HepG2 (cell line): ENCODE results near the gene HCRT. TPM values are rescaled to one million over a fixed set of nuclear protein-coding genes. Genes with fewer than 3 reads are reported as not detected.

Experiments used
- EZH2 ChIP-seq: conservative IDR thresholded peaks from 2 replicates; pipeline ENCODE4 v1.6.1; 2012; ENCODE audit warnings: mild to moderate bottlenecking, low read depth, low read length, moderate library complexity
- MBD4 ChIP-seq: IDR thresholded peaks from 2 replicates; pipeline ENCODE4 v1.6.1; 2012; ENCODE audit warnings: low read length, inconsistent platforms, borderline replicate concordance
- MTF2 ChIP-seq: sonication (generic); formaldehyde crosslinking; IDR thresholded peaks from 2 replicates; pipeline ENCODE4 v1.5.0; 2020; ENCODE audit warnings: missing genetic modification reagents, borderline replicate concordance
- MZF1 ChIP-seq: sonication (generic); formaldehyde crosslinking; IDR thresholded peaks from 2 replicates; pipeline ENCODE4 v1.8.1; 2023; ENCODE audit warnings: mild to moderate bottlenecking, missing genetic modification reagents, borderline replicate concordance
- PTBP1 ChIP-seq: fragments of 200-400 bp; formaldehyde crosslinking; IDR thresholded peaks from 2 replicates; pipeline ENCODE4 v1.6.1; 2018; ENCODE audit warnings: low read length, low read depth; ENCODE audit not compliant: poor library complexity, severe bottlenecking
- RBAK ChIP-seq: sonication (generic); formaldehyde crosslinking; IDR thresholded peaks from 2 replicates; pipeline ENCODE4 v1.5.1; 2020; ENCODE audit warnings: mild to moderate bottlenecking, missing genetic modification reagents
- RFX5 ChIP-seq: IDR thresholded peaks from 2 replicates; pipeline ENCODE4 v1.6.1; 2011; ENCODE audit warnings: low read depth, low read length, improper control_type of control experiment
- ZNF205 ChIP-seq: IDR thresholded peaks from 2 replicates; pipeline ENCODE4 v1.6.1; 2018; ENCODE audit warnings: missing biosample characterization, missing genetic modification reagents
- ZSCAN9 ChIP-seq: IDR thresholded peaks from 2 replicates; pipeline ENCODE4 v1.6.1; 2016; ENCODE audit warnings: borderline replicate concordance
- polyA plus RNA-seq, 8 experiments: library from polyadenylated mRNA; depleted of rRNA in 3 of 8; stranded (reverse) in 7 of 8; unstranded in 1 of 8; fragments of >200 nt; fragmentation: Illumina TruSeq in 4 of 8; extraction: Trizol in 4 of 8; gene quantifications; 2 replicates each; pipeline versions ENCODE4 v1.2.1 to v1.2.3, GENCODE V29; 2011 to 2016; ENCODE audit warnings: low read depth in 4 of 8, missing spikeins in 1 of 8, mixed read lengths in 1 of 8; ENCODE audit not compliant: insufficient read depth in 1 of 8
- total RNA-seq, 5 experiments: library from RNA; depleted of rRNA; stranded (reverse); fragments of >200 nt; fragmentation: Illumina TruSeq; extraction: Trizol; gene quantifications; 2 replicates each; pipeline ENCODE4 v1.2.3, GENCODE V29; 2016; ENCODE audit warnings: low read depth in 1 of 5
- TF ChIP-seq, protein P1 (sequence below): sonication (generic); formaldehyde crosslinking; IDR thresholded peaks from 2 replicates; pipeline ENCODE4 v1.4.0; 2020; ENCODE audit warnings: missing genetic modification reagents
- TF ChIP-seq, protein P2 (sequence below): sonication (generic); formaldehyde crosslinking; IDR thresholded peaks from 2 replicates; pipeline ENCODE4 v1.4.0; 2020; ENCODE audit warnings: missing genetic modification reagents, borderline replicate concordance
- TF ChIP-seq, protein P3 (sequence below): sonication (generic); formaldehyde crosslinking; IDR thresholded peaks from 2 replicates; pipeline ENCODE4 v1.5.0; 2020; ENCODE audit warnings: missing genetic modification reagents
- TF ChIP-seq, protein P4 (sequence below): IDR thresholded peaks from 2 replicates; pipeline ENCODE4 v1.6.1; 2016; ENCODE audit warnings: missing genetic modification reagents, missing compliant biosample characterization
- TF ChIP-seq, protein P5 (sequence below): sonication (generic); formaldehyde crosslinking; IDR thresholded peaks from 2 replicates; pipeline ENCODE4 v1.8.1; 2023; ENCODE audit warnings: mild to moderate bottlenecking, missing genetic modification reagents, borderline replicate concordance
- TF ChIP-seq, protein P6 (sequence below): sonication (generic); formaldehyde crosslinking; IDR thresholded peaks from 2 replicates; pipeline ENCODE4 v1.5.0; 2020; ENCODE audit warnings: mild to moderate bottlenecking, missing genetic modification reagents, borderline replicate concordance

HCRT gene
- total and polyA plus RNA-seq, 2 of the 13 experiments (the other 11 are each of a cell fraction or from before 2014, with no cell fraction given), result not detected

DNA sequence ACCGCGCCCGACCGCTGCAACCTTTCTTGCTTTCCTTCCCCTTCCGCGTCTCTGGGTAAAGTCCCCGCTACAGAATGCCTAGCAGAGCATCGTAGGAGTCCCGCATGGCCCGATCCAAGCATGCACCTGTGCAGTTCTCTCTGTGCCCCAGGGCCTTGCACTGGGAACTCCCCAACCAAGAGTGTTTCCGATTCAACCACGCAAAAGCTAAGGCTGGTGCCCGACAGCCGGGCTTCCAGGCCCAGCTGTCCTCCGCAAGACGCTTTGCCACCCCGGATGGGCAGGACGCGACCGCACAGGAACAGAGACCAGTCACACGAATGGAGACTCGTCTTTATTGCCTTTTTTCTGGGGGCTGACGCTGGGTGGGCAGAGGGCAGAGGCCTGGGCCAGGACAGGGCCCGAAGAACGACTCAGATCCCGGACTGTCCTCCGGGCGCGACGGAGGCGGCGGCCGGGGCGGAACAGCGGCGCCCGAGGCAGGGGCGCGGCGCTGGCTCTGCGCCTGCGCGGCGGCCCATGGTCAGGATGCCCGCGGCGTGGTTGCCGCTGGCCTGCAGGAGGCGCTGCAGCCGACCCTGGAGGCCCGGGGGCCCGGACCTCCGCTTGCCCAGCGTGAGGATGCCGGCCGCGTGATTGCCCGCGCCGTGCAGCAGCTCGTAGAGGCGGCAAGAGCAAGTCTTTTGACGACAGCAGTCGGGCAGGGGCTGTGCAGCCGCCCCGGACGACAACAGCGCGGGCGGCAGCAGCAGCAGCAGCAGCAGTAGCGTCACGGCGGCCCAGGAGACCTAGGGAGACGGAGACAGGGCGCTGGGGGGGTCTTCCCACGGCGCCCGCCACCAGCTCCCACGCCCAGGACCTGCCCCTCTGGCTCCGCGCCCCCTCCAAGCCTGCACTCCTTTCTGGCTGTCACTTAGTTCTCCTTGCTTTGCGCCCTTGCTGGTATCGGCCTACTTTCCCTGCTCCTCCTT, 1.2 kb downstream of the HCRT start (continued):
- TF ChIP-seq MTF2 (CRISPR knock-in tag) (no peak), MBD4 (no peak), RFX5 (no peak), RBAK (CRISPR knock-in tag) (peak; percentile 69; the same call in 1 of the 2 replicates), ZSCAN9 (CRISPR knock-in tag) (no peak), ZNF205 (CRISPR knock-in tag) (no peak), MZF1 (CRISPR knock-in tag) (peak; percentile 88; the same call in 1 of the 2 replicates), PTBP1 (no peak), EZH2 (no peak)
- TF ChIP-seq, protein P1, sequence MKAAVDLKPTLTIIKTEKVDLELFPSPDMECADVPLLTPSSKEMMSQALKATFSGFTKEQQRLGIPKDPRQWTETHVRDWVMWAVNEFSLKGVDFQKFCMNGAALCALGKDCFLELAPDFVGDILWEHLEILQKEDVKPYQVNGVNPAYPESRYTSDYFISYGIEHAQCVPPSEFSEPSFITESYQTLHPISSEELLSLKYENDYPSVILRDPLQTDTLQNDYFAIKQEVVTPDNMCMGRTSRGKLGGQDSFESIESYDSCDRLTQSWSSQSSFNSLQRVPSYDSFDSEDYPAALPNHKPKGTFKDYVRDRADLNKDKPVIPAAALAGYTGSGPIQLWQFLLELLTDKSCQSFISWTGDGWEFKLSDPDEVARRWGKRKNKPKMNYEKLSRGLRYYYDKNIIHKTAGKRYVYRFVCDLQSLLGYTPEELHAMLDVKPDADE, result peak; percentile 91; the same call in 1 of the 2 replicates
- TF ChIP-seq, protein P2, sequence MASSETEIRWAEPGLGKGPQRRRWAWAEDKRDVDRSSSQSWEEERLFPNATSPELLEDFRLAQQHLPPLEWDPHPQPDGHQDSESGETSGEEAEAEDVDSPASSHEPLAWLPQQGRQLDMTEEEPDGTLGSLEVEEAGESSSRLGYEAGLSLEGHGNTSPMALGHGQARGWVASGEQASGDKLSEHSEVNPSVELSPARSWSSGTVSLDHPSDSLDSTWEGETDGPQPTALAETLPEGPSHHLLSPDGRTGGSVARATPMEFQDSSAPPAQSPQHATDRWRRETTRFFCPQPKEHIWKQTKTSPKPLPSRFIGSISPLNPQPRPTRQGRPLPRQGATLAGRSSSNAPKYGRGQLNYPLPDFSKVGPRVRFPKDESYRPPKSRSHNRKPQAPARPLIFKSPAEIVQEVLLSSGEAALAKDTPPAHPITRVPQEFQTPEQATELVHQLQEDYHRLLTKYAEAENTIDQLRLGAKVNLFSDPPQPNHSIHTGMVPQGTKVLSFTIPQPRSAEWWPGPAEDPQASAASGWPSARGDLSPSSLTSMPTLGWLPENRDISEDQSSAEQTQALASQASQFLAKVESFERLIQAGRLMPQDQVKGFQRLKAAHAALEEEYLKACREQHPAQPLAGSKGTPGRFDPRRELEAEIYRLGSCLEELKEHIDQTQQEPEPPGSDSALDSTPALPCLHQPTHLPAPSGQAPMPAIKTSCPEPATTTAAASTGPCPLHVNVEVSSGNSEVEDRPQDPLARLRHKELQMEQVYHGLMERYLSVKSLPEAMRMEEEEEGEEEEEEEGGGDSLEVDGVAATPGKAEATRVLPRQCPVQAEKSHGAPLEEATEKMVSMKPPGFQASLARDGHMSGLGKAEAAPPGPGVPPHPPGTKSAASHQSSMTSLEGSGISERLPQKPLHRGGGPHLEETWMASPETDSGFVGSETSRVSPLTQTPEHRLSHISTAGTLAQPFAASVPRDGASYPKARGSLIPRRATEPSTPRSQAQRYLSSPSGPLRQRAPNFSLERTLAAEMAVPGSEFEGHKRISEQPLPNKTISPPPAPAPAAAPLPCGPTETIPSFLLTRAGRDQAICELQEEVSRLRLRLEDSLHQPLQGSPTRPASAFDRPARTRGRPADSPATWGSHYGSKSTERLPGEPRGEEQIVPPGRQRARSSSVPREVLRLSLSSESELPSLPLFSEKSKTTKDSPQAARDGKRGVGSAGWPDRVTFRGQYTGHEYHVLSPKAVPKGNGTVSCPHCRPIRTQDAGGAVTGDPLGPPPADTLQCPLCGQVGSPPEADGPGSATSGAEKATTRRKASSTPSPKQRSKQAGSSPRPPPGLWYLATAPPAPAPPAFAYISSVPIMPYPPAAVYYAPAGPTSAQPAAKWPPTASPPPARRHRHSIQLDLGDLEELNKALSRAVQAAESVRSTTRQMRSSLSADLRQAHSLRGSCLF (CRISPR knock-in tag), result no peak
- TF ChIP-seq, protein P3, sequence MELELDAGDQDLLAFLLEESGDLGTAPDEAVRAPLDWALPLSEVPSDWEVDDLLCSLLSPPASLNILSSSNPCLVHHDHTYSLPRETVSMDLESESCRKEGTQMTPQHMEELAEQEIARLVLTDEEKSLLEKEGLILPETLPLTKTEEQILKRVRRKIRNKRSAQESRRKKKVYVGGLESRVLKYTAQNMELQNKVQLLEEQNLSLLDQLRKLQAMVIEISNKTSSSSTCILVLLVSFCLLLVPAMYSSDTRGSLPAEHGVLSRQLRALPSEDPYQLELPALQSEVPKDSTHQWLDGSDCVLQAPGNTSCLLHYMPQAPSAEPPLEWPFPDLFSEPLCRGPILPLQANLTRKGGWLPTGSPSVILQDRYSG (CRISPR knock-in tag), result peak; percentile 91
- TF ChIP-seq, protein P4, sequence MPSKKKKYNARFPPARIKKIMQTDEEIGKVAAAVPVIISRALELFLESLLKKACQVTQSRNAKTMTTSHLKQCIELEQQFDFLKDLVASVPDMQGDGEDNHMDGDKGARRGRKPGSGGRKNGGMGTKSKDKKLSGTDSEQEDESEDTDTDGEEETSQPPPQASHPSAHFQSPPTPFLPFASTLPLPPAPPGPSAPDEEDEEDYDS (CRISPR knock-in tag), result peak; percentile 54
- TF ChIP-seq, protein P5, sequence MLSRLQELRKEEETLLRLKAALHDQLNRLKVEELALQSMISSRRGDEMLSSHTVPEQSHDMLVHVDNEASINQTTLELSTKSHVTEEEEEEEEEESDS (CRISPR knock-in tag), result no peak; the same call in 1 of the 2 replicates
- TF ChIP-seq, protein P6, sequence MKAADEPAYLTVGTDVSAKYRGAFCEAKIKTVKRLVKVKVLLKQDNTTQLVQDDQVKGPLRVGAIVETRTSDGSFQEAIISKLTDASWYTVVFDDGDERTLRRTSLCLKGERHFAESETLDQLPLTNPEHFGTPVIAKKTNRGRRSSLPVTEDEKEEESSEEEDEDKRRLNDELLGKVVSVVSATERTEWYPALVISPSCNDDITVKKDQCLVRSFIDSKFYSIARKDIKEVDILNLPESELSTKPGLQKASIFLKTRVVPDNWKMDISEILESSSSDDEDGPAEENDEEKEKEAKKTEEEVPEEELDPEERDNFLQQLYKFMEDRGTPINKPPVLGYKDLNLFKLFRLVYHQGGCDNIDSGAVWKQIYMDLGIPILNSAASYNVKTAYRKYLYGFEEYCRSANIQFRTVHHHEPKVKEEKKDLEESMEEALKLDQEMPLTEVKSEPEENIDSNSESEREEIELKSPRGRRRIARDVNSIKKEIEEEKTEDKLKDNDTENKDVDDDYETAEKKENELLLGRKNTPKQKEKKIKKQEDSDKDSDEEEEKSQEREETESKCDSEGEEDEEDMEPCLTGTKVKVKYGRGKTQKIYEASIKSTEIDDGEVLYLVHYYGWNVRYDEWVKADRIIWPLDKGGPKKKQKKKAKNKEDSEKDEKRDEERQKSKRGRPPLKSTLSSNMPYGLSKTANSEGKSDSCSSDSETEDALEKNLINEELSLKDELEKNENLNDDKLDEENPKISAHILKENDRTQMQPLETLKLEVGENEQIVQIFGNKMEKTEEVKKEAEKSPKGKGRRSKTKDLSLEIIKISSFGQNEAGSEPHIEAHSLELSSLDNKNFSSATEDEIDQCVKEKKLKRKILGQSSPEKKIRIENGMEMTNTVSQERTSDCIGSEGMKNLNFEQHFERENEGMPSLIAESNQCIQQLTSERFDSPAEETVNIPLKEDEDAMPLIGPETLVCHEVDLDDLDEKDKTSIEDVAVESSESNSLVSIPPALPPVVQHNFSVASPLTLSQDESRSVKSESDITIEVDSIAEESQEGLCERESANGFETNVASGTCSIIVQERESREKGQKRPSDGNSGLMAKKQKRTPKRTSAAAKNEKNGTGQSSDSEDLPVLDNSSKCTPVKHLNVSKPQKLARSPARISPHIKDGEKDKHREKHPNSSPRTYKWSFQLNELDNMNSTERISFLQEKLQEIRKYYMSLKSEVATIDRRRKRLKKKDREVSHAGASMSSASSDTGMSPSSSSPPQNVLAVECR (CRISPR knock-in tag), result peak; percentile 76; the same call in 1 of the 2 replicates
